NT2/D1 (cell line): ENCODE measurements around the gene SORL1.

ENCODE experiments used
- SUZ12 ChIP-seq: IDR thresholded peaks from 2 replicates; pipeline ENCODE4 v1.6.1; 2011; ENCODE audit not compliant: insufficient read length, insufficient read depth; ENCODE audit errors: extremely low read depth
- YY1 ChIP-seq: IDR thresholded peaks from 2 replicates; pipeline ENCODE4 v1.6.1; 2011; ENCODE audit not compliant: insufficient read length, insufficient read depth
- ZNF274 ChIP-seq: IDR thresholded peaks from 2 replicates; pipeline ENCODE4 v1.6.1; 2011; ENCODE audit warnings: mild to moderate bottlenecking, low read depth, low read length

DNA sequence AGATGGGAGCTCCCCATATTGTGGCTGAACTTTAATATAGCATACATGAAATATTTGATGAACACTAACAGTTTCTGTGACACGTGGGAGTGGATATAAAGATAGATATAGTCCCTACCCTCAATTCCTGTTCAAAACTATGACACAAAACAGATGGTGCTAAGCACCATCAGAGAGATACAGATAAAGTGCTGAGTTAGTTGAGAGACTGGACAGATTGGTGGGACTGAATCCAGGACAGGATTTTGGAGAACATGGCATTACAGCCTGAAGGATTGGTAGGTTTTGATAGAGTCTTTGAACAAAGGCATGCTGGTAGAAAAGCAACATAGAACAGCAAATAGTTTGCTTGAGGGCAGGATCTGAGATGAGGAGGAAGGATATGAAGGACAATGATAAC, 215.7 kb downstream of the SORL1 start:
- no peak for TF ChIP-seq YY1
- no peak for TF ChIP-seq SUZ12
- TF ChIP-seq ZNF274, result no peak
